Heart left ventricle (tissue), 13 donors: ENCODE data around the gene KIF1A.

Experiments
- CTCF ChIP-seq, 12 donors: fragments of 200-600 bp; sonication (generic) in 4 of 12; IDR thresholded peaks; one replicate each; pipeline versions ENCODE4 v1.5.0 to v1.8.0; 2018 to 2022; ENCODE audit warnings: antibody characterized with exemption in 12 of 12, mild to moderate bottlenecking in 5 of 12
- POLR2A ChIP-seq, 2 donors: fragments of 450-650 bp; IDR thresholded peaks; one replicate each; pipeline ENCODE4 v1.6.1; 2017; ENCODE audit warnings: antibody characterized with exemption in 2 of 2, mild to moderate bottlenecking in 2 of 2, moderate library complexity in 2 of 2
- donor health status: ischemic (EF 13 %, LVEDD 7.1; RV severe dilation, severe dysfunction).
- donor health status: DM: no; HTN: yes; CAD: no.
- donor health status: DM: no; HTN: no; CAD: no.
- donor health status: ischemic (EF 25% LVEDD 6.9; RV normal size, moderate dysfunction).
- donor health status: ischemic (EF 25% LVEDD 5.7; RV mildly dilated, moderate dysfunction).
- donor health status: ischemic (EF 35%, LVEDD 5.7; RV mildly dilated, moderate dysfunction).
- donor health status: nonischemic (EF 11% LVEDD 7.7; RV severe dilation, severe dysfunction).
- donor health status: DM: yes; HTN: yes; CAD: no.
- donor health status: PGD.
- donor health status: ischemic (EF 29% LVEDD 5.4; RV normal size, mild dysfunction).
- donor health status: nonischemic (EF 23%, LVEDD 6.1; RV moderate dilation, normal function).

GRCh38 chr2:240747256-240747655, 72.8 kb downstream of the KIF1A start:
- TF ChIP-seq CTCF (IDR thresholded peaks at IDR 0.05) (no peak), POLR2A (IDR thresholded peaks at IDR 0.05) (no peak)
